ENCODE data around the gene GLCE.
"Not testable (repeated sequence)": the region's sequence is repeated elsewhere in the genome, so short reads cannot be mapped to it uniquely, and the experiment has no call there.

Gene GLCE

GRCh38 chr15:69277316-69277715 lies 116.9 kb downstream of the GLCE start:
- DNase-seq, result no peak

- DNase-seq, result no peak
Observed at GRCh38 chr15:69279636-69280035, 119.2 kb downstream of the GLCE start.

DNA sequence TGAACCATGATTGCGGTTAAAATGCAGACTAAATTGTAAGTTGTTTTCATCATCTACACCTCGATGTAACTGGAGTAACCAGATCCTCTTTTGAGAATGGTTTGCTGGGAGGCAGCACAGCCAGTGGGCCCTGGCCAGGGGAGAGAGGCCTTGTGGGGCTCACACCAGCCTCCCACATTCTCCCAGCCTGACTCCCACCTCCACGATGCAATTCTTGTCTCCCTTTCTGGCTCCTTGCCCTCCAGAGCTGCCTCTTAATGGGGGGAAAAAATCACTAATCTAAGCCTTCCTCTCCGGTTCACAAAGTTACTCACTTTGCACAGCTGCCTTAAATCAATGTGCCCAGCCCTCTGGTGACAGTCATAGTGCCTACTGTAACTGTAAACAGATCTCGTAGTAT lies 120.3 kb downstream of the GLCE start:
- no peak for DNase-seq

- DNase-seq, result no peak
Observed at GRCh38 chr15:69282104-69282743, 121.8 kb downstream of the GLCE start.

DNA sequence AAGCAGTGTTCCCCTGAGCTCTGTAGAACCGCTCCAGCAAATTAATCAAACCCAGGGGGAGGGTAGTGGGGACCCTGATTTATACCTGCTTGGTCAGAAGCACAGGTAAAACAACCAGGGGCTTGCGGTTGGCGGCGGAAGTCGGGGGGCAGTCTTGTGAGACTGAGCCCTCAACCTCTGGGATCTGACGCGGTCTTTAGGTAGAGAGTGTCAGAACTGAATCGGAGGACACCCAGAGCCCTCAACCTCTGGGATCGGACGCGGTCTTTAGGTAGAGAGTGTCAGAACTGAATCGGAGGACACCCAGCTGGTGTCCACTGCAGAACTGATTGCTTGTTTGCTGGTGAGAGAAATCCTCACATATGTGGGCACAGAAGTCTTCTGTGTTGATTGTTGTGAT lies 125.4 kb downstream of the GLCE start:
- no peak for DNase-seq

- DNase-seq, result no peak
Observed at GRCh38 chr15:69288011-69288410, 127.6 kb downstream of the GLCE start.

GRCh38 chr15:69288531-69289341 lies 128.3 kb downstream of the GLCE start:
- no peak for DNase-seq

DNA sequence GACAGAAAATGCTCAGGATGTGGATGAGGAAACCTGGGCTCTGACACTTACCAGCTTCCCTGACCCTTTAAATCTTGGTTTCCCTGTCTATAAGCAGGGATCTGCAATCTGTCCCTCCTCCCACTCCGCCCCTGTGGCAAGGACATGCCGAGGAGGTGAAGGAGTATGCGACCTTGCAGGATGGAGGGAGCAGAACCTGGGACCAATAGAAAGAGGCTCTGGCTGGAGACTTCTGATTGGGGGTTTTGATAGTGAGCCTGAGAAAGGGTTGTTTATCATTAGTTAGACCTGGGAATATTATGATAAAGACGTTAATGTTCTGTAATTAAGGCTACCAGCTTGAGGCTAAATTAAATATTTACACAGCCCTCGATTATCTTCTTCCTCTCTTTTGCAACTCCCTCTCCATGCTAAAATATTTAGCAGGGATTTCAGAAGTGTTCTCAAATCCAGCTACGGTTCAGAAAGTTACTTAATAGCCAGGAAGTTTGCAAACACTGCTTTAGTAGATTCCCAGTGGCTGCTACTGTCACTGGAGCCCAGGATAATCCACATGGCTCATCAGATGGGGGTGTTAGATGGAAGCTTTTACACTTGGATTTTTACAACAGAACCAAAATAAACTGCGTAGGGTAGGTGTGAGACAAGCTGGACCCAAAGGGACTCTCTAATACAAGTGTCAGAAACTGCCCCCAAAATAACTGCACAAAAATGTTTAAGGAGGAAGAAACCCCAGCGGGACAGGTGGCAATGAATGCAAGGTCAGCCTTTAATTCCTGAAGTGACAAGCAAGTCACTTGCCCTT lies 129.1 kb downstream of the GLCE start:
- DNase-seq, result no peak

DNA sequence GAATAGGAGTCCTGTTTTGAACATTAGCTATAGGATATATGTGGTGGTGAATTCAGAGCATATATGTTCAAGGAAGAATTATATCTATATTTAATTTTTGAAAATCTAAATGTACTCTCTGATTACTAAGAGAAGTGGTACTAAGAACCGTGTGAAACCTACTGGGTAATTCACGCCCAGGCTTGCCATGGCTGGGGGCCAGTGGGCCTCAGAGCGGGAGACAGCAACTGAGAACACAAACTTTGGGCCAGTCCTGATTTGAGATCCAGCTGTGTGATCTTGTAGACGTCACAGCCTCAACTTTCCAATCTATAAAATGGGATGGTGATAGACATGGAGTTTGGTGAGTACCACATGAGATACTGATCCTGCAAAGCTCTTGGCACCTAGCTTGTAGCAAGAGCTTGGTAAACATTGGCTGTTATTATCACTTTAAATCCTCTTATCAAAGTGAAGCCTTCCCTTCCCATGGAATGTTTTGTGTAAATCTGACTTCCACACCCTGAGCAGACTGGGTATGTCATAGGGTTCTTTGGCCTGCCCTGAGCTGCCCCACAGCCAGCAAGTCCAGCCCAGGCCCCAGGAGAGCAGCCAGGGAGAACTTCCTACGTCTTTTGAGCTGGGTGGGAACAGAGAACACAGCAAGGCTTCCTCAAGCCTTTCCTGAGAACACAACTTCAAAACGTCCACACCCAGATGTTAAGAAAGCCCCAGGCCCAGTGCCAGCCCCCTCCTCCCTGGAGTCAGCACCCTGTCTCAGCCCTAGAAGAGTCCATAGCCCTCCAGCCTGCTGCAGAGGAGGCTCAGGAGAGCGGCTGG lies 130.1 kb downstream of the GLCE start:
- no peak for DNase-seq

GRCh38 chr15:69291651-69292050 lies 131.2 kb downstream of the GLCE start:
- not testable (repeated sequence) for DNase-seq

- no peak for DNase-seq
Observed at GRCh38 chr15:69292826-69293420, 132.5 kb downstream of the GLCE start.

DNA sequence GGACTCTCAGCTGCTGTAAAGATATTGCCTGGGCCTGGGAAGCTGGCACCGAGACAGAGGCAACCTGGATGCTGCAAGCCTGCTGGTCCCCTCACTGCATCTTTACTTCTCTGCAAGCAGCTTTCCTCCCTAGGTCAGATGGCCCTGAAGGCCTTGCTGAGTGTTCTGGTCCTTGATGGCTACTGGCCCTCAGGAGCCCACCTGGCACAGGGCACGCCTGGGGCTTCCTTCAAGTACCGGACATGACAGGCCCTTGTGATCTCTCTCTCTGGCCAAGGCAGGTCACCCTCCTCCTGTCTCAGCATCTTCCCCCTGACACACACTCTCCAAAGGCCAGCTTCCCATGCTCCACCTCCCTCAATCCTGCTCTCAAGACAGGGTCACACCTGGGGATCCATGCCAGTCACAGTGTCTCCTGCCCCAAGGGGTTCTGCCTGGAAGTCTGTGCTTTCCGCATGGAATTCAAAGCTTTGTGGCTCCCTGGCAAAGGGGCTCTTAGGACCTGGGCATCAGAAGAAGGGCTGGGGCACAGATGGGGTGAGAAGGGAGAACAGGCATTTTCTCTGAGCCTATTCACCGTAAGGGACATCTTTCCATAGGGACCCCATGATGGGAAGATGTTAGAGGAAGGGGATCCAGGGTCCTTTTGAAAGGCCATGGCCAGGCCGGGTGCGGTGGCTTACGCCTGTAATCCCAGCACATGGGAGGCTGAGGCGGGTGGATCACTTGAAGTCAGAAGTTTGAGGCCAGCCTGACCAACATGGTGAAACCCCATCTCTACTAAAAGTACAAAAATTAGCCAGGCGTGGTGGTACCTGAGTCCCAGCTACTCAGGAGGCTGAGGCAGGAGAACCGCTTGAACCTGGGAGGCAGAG lies 133.5 kb downstream of the GLCE start:
- DNase-seq, result no peak

- no peak for DNase-seq
Observed at GRCh38 chr15:69296606-69297005, 136.2 kb downstream of the GLCE start.

DNA sequence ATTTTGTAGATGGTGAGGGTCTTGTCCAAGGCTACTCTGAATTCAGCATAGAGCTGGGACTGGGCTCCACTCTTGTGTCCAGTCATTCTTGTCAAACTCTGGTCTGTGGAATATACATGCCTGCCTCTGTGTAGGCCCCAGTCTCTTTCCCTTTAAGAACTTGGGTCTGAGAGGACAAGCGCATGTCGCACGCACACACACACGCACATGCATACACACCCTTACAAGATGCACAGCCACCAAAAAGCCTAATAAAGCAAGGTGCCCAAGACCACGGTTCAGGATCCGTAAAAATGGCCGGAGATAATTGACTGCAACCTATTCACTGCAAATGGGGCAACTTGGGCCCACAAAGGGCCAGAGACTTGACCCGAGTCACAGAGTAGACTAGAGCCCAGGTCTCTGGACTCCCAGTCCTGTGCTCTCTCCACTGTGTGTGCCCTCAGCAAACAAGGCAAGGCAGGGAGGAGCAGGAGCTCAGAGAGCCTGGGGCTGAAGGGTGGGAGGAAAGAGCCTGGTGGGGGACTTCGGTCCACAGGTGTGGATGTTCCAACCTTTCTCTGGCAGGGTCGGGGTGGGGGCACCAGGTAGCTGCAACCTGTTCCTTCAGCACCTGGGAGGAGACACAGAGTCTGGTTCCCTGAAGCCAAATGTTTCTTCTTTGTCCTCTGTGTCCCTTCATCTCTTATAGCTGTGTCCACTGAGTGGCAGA lies 137.4 kb downstream of the GLCE start:
- DNase-seq, result no peak

DNA sequence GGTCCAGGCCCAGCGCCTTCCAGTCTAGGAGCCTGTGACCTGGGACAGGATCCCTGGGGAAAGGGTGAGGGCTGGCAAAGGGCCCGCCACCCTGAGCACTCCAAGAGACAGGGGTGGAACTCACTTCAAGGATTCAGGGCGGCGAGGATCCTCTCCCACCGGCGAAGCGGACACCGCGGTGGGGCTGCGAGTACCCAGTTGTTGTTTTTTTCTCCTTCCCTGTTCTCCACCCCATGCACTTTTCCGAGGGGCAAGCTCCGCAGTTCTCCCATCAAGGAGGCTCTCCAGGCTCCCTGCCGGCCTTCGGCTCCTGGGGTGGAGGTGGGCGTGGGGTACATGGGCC lies 137.9 kb downstream of the GLCE start:
- DNase-seq, result no peak

DNA sequence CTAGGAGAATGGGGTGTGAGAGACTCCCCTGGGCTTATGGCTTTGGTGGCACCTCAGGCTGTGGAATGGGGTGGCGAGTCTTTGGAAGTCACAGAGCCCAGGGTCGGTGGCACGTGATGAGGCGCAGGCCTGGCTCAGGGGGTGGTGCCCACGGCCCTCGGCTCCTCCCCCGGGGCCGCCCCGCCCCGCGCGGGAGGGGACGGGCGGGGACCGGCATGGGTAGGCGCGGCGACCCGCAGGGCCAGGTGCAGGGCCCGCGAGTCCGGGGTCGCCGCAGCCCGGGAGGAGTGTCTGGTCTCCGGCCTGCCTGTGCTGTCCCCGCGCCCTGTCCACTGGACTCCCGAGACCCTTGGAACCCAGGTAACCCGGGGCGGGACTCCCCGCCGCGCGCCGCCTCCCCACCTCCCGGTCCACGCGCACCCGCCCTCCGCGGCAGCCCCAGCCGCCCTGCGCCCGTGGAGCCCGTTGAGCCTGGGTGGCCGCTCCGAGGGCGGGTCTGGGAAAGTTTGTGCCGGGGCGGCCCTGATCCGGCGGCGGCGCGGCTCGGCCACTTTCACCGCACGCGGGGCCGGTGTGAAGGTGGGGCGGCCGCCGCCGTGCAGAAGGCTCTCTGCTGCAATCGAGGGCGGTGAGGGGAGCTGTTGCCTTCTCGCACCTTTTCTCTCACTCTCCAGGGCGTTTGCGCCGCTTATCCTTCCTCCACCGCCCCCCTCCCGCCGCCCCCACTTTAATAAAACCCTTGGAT lies 138.4 kb downstream of the GLCE start, which contains the start of gene PAQR5:
TSS of gene PAQR5 (plus strand) at position 216 of the 745 bp plus-strand sequence. CDS start 61,169 bp downstream, outside the sequence.
- peak; percentile 31 for DNase-seq

DNA sequence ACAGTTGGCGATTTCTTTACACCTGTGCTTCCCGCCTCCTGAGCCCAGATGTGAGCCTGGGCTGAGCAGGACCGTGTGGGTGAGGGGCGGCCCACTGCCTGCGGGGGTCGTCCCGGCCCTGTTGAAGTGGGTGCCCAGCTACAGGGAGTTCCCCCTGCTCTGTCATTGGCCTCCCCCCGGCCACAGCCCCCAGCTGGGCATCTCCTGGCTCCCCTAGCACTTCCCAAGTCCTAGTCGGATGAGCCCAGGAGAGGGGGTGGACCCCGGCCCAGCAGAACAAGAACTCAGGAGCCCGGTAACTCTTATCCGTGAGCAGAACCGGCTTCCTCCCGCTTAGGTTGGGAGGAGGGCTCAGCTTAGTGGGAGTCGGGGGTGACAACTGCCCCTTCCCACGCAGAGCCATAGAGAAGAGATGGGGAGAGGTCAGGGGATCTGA lies 139.0 kb downstream of the GLCE start:
- DNase-seq, result no peak

DNA sequence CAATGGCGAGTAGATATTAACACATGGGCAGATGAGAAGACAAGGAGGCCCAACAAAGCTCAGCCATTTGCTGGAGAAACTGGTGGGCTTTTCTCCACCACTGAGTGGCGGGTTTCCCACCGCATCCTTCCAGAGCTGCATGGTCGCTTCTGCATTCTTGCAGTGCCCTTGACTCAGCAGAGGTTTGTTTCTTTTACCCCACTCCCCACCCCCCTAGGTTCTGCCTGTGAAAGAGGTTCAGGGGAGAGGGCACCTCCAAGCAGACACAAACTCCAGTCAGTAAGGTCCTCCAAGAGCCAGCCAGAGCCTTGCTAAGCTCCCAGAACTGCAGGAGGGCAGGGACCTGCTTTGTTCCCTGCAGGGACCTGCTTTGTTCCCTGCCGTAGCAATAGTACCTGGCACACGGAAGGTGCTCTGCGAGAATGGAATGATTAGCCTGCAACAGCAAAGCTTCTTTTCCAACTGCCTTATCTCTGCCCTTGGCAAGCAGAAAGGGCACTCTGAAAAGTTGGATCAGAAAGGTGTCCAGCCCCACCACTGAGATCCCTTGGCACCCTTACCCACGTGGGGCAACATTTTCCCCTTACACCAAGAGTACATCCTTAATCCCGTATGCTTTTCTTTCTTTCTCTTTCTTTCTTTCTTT lies 139.6 kb downstream of the GLCE start:
- DNase-seq, result no peak

- not testable (repeated sequence) for DNase-seq
Observed at GRCh38 chr15:69301101-69301500, 140.7 kb downstream of the GLCE start.
